Measurements from ENCODE around the gene LRSAM1.

Gene LRSAM1

GRCh38 chr9:127426756-127427155, 24.6 kb upstream of the LRSAM1 start:
- DNase-seq (ENCODE audit: low read depth) = peak; percentile 23

GRCh38 chr9:127428348-127428747, 23.0 kb upstream of the LRSAM1 start:
- DNase-seq (ENCODE audit: low read depth) = no peak

GRCh38 chr9:127430415-127430814, 20.9 kb upstream of the LRSAM1 start:
- no peak for DNase-seq (ENCODE audit: low read depth)

- peak; percentile 23 for DNase-seq (ENCODE audit: low read depth)
Measured at GRCh38 chr9:127437497-127438264, 13.6 kb upstream of the LRSAM1 start.

GRCh38 chr9:127438394-127438793, 12.9 kb upstream of the LRSAM1 start:
- DNase-seq (ENCODE audit: low read depth) = no peak

GRCh38 chr9:127444283-127444920, 6.9 kb upstream of the LRSAM1 start:
- DNase-seq (ENCODE audit: low read depth) = no peak

GRCh38 chr9:127444921-127445850, 6.1 kb upstream of the LRSAM1 start:
- peak; percentile 57 for DNase-seq (ENCODE audit: low read depth)

- peak; percentile 59 for DNase-seq (ENCODE audit: low read depth)
Measured at GRCh38 chr9:127445851-127446712, 5.2 kb upstream of the LRSAM1 start.

GRCh38 chr9:127446713-127447415, 4.4 kb upstream of the LRSAM1 start:
- DNase-seq (ENCODE audit: low read depth) = peak; percentile 46

GRCh38 chr9:127447416-127448111, 3.7 kb upstream of the LRSAM1 start:
- DNase-seq (ENCODE audit: low read depth) = peak; percentile 46

- DNase-seq (ENCODE audit: low read depth) = peak; percentile 18
Measured at GRCh38 chr9:127448112-127448805, 3.1 kb upstream of the LRSAM1 start.

- peak; percentile 42 for DNase-seq (ENCODE audit: low read depth)
Measured at GRCh38 chr9:127449332-127449966, 1.9 kb upstream of the LRSAM1 start.

GRCh38 chr9:127450243-127450760, 1.0 kb upstream of the LRSAM1 start:
- peak; percentile 48 for DNase-seq (ENCODE audit: low read depth)

- no peak for DNase-seq (ENCODE audit: low read depth)
Measured at GRCh38 chr9:127451608-127451857, 223 bp downstream of the LRSAM1 start.

- peak; percentile 72 for DNase-seq (ENCODE audit: low read depth)
Measured at GRCh38 chr9:127451858-127452656, 747 bp downstream of the LRSAM1 start.

- DNase-seq (ENCODE audit: low read depth) = peak; percentile 6
Measured at GRCh38 chr9:127452691-127453090, 1.4 kb downstream of the LRSAM1 start.

- DNase-seq (ENCODE audit: low read depth) = peak; percentile 17
Measured at GRCh38 chr9:127455324-127455992, 4.1 kb downstream of the LRSAM1 start.
